NCI-H748 treated with DMSO at 0.1 percent for 48 hours (cell line): ENCODE data around the gene DPP6.

Source experiments
- DNase-seq: peaks from one replicate; lab custom pipeline; 2025; lab: John Stamatoyannopoulos, UW

DPP6 gene

GRCh38 chr7:154699417-154699816 is 647.2 kb downstream of the DPP6 start:
- no peak for DNase-seq

- DNase-seq = no peak
Observed at GRCh38 chr7:154709840-154710520, 657.8 kb downstream of the DPP6 start.

GRCh38 chr7:154720016-154720415 is 667.8 kb downstream of the DPP6 start:
- DNase-seq = no peak

- DNase-seq = no peak
Observed at GRCh38 chr7:154721086-154721485, 668.9 kb downstream of the DPP6 start.

- DNase-seq = no peak
Observed at GRCh38 chr7:154726368-154726767, 674.2 kb downstream of the DPP6 start.

- no peak for DNase-seq
Observed at GRCh38 chr7:154729056-154729455, 676.9 kb downstream of the DPP6 start.

GRCh38 chr7:154735766-154736165 is 683.6 kb downstream of the DPP6 start:
- no peak for DNase-seq

GRCh38 chr7:154736389-154736788 is 684.2 kb downstream of the DPP6 start:
- no peak for DNase-seq

- DNase-seq = no peak
Observed at GRCh38 chr7:154738216-154738615, 686.0 kb downstream of the DPP6 start.

GRCh38 chr7:154741131-154741530 is 688.9 kb downstream of the DPP6 start:
- DNase-seq = no peak

GRCh38 chr7:154743206-154743605 is 691.0 kb downstream of the DPP6 start:
- no peak for DNase-seq

- DNase-seq = peak; percentile 10
Observed at GRCh38 chr7:154744256-154744860, 692.2 kb downstream of the DPP6 start.

GRCh38 chr7:154744861-154745258 is 692.7 kb downstream of the DPP6 start:
- DNase-seq = no peak

GRCh38 chr7:154746571-154747360 is 694.6 kb downstream of the DPP6 start:
- DNase-seq = no peak

- no peak for DNase-seq
Observed at GRCh38 chr7:154748089-154748786, 696.0 kb downstream of the DPP6 start.

- no peak for DNase-seq
Observed at GRCh38 chr7:154750353-154750801, 698.2 kb downstream of the DPP6 start.

GRCh38 chr7:154753226-154753625 is 701.0 kb downstream of the DPP6 start:
- no peak for DNase-seq

- no peak for DNase-seq
Observed at GRCh38 chr7:154757756-154758155, 705.6 kb downstream of the DPP6 start.

- DNase-seq = no peak
Observed at GRCh38 chr7:154759989-154760388, 707.8 kb downstream of the DPP6 start.

- no peak for DNase-seq
Observed at GRCh38 chr7:154765118-154765517, 712.9 kb downstream of the DPP6 start.

GRCh38 chr7:154767142-154767541 is 714.9 kb downstream of the DPP6 start:
- no peak for DNase-seq

- DNase-seq = no peak
Observed at GRCh38 chr7:154767821-154768415, 715.7 kb downstream of the DPP6 start.
